Activated naive CD8-positive, alpha-beta T cell (primary cell): Measurements from ENCODE around the gene KCTD1.

ENCODE experiments used
- H3K27ac Mint-ChIP-seq: one replicate; pipeline ENCODE4 v1.8.0; 2021; ENCODE audit warnings: mixed read lengths
- H3K27me3 Mint-ChIP-seq: one replicate; pipeline ENCODE4 v1.8.0; 2021; ENCODE audit warnings: mixed read lengths
- H3K36me3 Mint-ChIP-seq: one replicate; pipeline ENCODE4 v1.8.0; 2021; ENCODE audit warnings: mixed read lengths
- H3K4me1 Mint-ChIP-seq: one replicate; pipeline ENCODE4 v1.8.0; 2021; ENCODE audit warnings: low read depth, mixed read lengths
- H3K4me3 Mint-ChIP-seq: one replicate; pipeline ENCODE4 v1.8.0; 2021; ENCODE audit warnings: mild to moderate bottlenecking, mixed read lengths
- H3K9me3 Mint-ChIP-seq: one replicate; pipeline ENCODE4 v1.8.0; 2021; ENCODE audit warnings: low read depth, mixed read lengths

Gene KCTD1

DNA sequence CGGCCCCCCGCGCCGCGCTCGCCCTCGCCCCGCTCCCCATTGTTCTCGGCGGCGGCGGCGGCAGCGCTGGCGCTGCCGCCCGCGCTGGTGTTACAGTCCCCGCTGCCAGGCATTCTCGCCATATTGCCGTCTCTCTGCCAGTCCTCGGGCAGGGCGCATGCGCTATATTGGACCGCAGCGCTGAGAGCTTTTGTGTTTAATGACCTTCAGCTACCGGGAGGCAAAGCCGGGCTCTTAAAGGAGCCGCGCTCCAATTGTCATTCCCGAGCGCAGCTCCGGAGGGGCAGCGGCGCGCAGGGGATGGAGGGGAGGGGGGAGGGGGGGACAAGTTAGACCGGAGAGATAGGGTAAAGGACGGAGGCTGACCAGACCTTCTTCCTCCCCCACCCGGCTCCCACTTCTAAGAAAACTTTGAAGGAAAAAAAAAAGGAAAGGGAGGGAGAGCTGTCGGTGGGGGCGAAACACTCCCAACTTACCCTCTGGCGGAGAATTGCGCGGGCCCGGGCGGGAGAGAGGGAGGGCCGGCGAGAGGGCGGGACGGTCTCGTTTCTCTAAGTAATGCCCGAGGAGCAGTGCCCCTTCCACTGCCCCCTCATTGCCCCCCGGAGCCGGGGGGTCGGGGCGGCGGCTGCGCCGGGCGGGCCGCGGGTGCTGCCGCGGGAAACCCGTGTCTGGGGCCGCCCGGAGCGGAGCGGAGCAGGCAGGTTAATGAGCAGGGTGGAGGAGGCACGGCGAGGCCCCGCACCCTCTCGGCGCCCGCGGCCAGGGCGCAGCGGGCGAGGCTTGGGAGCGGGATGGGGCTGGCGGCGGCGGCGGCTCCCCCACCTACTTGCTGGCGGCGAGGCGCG lies at the start of gene KCTD1:
KCTD1 (minus strand) TSS at position 139 of the 848 bp plus-strand sequence; CDS start at position 122, 17 bp downstream.
- no peaks in the 10 kb centered on the region for H3K36me3 Mint-ChIP-seq
- H3K27ac Mint-ChIP-seq, result no peak within 1 kb of the TSS
- H3K4me1 Mint-ChIP-seq, result peaks cover 45% of the 10 kb centered on the region
- peaks cover 21% of the 10 kb centered on the region for H3K27me3 Mint-ChIP-seq
- H3K9me3 Mint-ChIP-seq, result no peaks in the 10 kb centered on the region
- H3K4me3 Mint-ChIP-seq, result peak within 1 kb of the TSS; percentile 87

GRCh38 chr18:26593365-26594320 lies 45.3 kb upstream of the KCTD1 start:
- Mint-ChIP-seq H3K4me1 (no peaks in the 10 kb centered on the region), H3K36me3 (no peaks in the 10 kb centered on the region), H3K27ac (no peak overlapping the region), H3K9me3 (no peaks in the 10 kb centered on the region), H3K27me3 (peaks cover 7% of the 10 kb centered on the region), H3K4me3 (no peak overlapping the region)

GRCh38 chr18:26584745-26585144 lies 36.4 kb upstream of the KCTD1 start:
- H3K36me3 Mint-ChIP-seq, result no peaks in the 10 kb centered on the region
- H3K4me3 Mint-ChIP-seq, result no peak overlapping the region
- no peaks in the 10 kb centered on the region for H3K9me3 Mint-ChIP-seq
- peaks cover 4% of the 10 kb centered on the region for H3K27me3 Mint-ChIP-seq
- no peaks in the 10 kb centered on the region for H3K4me1 Mint-ChIP-seq
- H3K27ac Mint-ChIP-seq, result no peak overlapping the region

- H3K27me3 Mint-ChIP-seq, result peaks cover 26% of the 10 kb centered on the region
These were observed 31.7 kb upstream of the KCTD1 start for GRCh38 chr18:26579941-26580618.

GRCh38 chr18:26575865-26576217 lies 27.5 kb upstream of the KCTD1 start:
- H3K4me3 Mint-ChIP-seq, result peak overlapping the region; percentile 63
- H3K27ac Mint-ChIP-seq, result no peak overlapping the region
- peaks cover 31% of the 10 kb centered on the region for H3K27me3 Mint-ChIP-seq
- no peaks in the 10 kb centered on the region for H3K36me3 Mint-ChIP-seq
- H3K4me1 Mint-ChIP-seq, result peaks cover 11% of the 10 kb centered on the region
- no peaks in the 10 kb centered on the region for H3K9me3 Mint-ChIP-seq

More at GRCh38 chr18:26579941-26580618, 31.7 kb upstream of the KCTD1 start:
- Mint-ChIP-seq H3K36me3 (no peaks in the 10 kb centered on the region), H3K9me3 (no peaks in the 10 kb centered on the region), H3K4me3 (no peak overlapping the region), H3K27ac (no peak overlapping the region), H3K4me1 (peaks cover 9% of the 10 kb centered on the region)

DNA sequence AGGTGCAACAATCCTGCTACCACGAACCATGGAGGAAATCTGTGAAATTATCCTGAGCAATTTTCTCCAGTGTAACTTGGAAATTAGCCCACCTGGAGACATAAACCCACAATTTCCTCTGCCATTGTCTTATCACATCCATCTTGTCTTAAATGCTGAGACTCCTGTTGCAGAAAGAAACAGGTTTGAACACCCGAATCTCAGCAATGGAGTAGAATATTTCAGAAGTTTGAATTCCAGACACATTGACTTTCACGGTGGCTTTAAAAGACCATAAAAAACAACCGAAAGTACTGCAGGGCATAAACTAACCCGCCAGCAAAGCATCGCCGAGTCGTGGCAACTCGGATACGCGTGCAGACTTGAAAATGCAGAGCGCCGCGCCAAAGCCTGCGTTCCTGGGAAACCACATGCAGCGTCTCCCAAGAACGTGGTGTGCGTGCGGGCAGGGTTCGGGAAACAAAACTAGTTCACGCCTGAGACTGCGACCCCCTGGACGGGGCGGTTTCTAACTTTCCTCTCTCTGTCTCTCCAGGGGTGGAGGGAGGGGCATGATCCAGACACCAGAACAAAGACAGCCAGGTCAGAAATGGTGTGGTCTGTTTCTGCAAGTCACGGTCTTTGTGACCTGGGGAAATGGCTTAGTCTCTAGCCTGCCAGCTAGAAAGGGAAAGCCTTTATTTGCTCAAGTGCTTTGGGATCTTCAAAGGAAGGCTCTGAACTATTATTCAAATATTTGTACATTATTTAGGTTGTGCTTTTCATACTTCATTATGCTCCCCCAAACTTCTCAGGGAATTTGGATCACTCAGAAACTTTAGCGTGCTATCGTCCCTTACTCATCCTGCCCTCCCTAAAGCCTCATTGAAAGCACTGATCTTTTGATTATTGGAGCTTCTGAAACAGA lies 26.9 kb upstream of the KCTD1 start:
- peaks cover 31% of the 10 kb centered on the region for H3K27me3 Mint-ChIP-seq
- no peak overlapping the region for H3K27ac Mint-ChIP-seq
- peaks cover 11% of the 10 kb centered on the region for H3K4me1 Mint-ChIP-seq
- peak overlapping the region; percentile 63 for H3K4me3 Mint-ChIP-seq
- no peaks in the 10 kb centered on the region for H3K36me3 Mint-ChIP-seq
- no peaks in the 10 kb centered on the region for H3K9me3 Mint-ChIP-seq

DNA sequence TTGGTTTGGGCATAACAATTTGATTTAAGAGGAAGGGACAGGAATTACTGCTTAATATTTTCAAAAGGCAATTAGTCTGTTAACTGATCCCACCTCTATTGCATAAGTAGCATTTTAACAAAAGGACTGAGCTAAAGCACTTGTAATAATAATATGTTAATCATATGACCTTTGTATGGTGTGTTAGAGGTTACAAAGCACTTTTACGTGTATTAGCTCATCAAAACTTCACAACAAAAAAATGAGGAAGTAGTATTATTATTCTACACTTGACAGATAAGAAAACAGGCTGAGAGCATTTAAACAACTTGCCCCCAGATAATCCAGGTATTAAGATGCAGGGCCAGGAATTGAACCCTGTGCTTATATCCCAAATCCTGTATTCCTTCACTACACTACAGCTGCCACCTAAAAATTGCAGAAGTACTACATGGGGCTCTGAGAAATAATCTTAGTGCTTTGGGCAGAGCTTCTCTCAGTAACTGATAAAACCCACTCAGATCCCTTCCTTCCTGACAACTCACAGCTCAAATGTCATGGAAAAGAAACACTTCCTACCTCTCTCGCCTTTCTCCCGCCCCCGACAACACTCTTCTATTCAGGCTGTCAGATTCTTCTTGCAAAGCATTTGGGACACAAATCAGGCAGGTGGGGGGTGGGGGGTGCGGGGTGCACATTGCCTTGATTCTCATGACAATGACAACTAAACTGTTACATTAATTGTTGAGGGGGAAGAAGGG lies 20.7 kb upstream of the KCTD1 start:
- no peaks in the 10 kb centered on the region for H3K4me1 Mint-ChIP-seq
- H3K9me3 Mint-ChIP-seq, result no peaks in the 10 kb centered on the region

DNA sequence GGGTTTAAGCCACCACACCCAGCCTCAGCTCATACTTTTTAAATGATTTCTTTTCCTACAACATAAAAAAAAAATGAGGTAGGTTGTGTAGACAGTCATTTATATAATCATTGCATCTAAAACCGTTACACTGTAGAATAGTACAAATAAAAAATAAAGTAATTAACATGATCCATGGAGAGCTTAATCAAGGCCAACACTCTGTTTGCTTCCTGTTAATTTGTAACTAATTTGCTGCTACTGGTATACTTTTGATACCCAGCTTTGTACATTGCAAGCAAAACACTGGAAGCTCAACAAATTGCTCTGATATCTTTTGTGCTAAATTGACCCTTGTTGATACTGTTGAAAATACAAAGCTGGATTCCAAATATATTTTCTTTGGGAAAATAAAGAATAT lies 20.2 kb upstream of the KCTD1 start:
- no peaks in the 10 kb centered on the region for H3K9me3 Mint-ChIP-seq

More for the DNA sequence above, 20.7 kb upstream of the KCTD1 start:
- no peak overlapping the region for H3K27ac Mint-ChIP-seq
- H3K36me3 Mint-ChIP-seq, result no peaks in the 10 kb centered on the region
- peaks cover 9% of the 10 kb centered on the region for H3K27me3 Mint-ChIP-seq
- H3K4me3 Mint-ChIP-seq, result no peak overlapping the region

GRCh38 chr18:26566874-26567555 lies 18.7 kb upstream of the KCTD1 start:
- no peak overlapping the region for H3K4me3 Mint-ChIP-seq
- H3K27ac Mint-ChIP-seq, result no peak overlapping the region
- no peaks in the 10 kb centered on the region for H3K4me1 Mint-ChIP-seq
- H3K9me3 Mint-ChIP-seq, result no peaks in the 10 kb centered on the region
- H3K27me3 Mint-ChIP-seq, result peaks cover 7% of the 10 kb centered on the region
- H3K36me3 Mint-ChIP-seq, result no peaks in the 10 kb centered on the region

More for the DNA sequence above, 20.2 kb upstream of the KCTD1 start:
- no peak overlapping the region for H3K27ac Mint-ChIP-seq
- no peaks in the 10 kb centered on the region for H3K36me3 Mint-ChIP-seq
- peaks cover 9% of the 10 kb centered on the region for H3K27me3 Mint-ChIP-seq
- no peaks in the 10 kb centered on the region for H3K4me1 Mint-ChIP-seq
- H3K4me3 Mint-ChIP-seq, result no peak overlapping the region

DNA sequence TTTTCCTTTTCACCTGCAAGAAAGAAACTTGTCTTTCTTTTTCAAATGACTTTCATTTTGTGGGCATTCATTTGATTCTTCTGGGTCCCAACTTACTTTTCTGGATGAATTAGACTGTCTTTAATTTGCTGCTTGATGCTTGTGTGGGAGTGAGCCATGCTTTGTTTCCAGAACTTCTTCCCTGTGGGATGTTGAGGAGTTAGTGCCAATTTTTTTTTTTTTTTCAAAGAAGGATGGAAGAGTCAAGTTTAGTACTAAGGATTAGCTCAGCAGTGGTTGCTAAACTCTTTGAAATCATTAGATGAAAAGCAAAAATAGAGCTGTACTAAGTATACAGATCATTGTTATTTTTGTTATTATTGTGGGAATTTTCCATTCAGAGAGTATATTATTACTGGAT lies 17.2 kb upstream of the KCTD1 start:
- no peak overlapping the region for H3K4me3 Mint-ChIP-seq
- H3K36me3 Mint-ChIP-seq, result no peaks in the 10 kb centered on the region
- no peak overlapping the region for H3K27ac Mint-ChIP-seq
- no peaks in the 10 kb centered on the region for H3K4me1 Mint-ChIP-seq
- H3K27me3 Mint-ChIP-seq, result peaks cover 7% of the 10 kb centered on the region
- H3K9me3 Mint-ChIP-seq, result no peaks in the 10 kb centered on the region

GRCh38 chr18:26563024-26563423 lies 14.7 kb upstream of the KCTD1 start:
- H3K27ac Mint-ChIP-seq, result no peak overlapping the region
- peaks cover 7% of the 10 kb centered on the region for H3K27me3 Mint-ChIP-seq
- H3K4me3 Mint-ChIP-seq, result no peak overlapping the region
- H3K4me1 Mint-ChIP-seq, result no peaks in the 10 kb centered on the region
- no peaks in the 10 kb centered on the region for H3K9me3 Mint-ChIP-seq
- no peaks in the 10 kb centered on the region for H3K36me3 Mint-ChIP-seq

DNA sequence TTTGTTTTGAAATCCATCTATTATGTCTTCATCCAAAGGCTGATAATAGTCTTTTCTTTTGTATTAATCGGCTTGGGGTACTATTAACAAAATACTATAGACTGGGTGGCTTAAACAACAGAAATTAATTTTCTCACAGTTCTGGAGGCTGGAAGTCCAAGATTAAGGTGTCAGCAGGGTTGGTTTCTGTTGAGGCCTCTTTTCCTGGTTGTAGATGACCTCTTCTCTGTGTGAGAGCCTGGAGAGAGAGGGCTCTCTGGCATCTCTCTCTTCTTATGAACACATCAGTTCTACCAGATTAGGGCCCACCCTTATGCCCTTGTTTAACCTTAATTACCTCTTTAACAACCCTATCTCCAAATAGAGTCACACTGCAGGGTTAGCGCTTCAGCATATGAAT lies 14.2 kb upstream of the KCTD1 start:
- Mint-ChIP-seq H3K4me3 (no peak overlapping the region), H3K27me3 (peaks cover 4% of the 10 kb centered on the region), H3K36me3 (no peaks in the 10 kb centered on the region), H3K27ac (no peak overlapping the region), H3K4me1 (no peaks in the 10 kb centered on the region), H3K9me3 (no peaks in the 10 kb centered on the region)

DNA sequence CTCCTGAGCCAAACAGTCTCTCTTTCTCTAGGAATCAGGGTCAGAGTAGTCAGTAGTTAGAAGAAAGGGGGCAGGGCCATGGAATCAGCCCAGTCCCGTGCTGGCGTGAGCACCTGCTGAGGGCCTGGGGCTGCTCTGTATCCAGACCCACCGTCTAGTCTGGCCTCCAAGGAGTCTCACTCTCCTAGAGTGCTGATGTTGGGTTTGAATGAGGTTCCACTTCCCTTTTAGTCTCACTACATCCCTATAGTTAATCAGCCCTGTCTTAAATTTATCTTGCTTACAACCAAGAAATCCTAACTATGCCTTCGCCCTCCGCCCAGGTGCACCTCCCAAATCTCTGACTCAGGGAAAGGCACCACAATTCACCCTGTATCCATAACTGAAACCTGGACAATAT lies 13.4 kb upstream of the KCTD1 start:
- Mint-ChIP-seq H3K4me1 (no peaks in the 10 kb centered on the region), H3K4me3 (no peak overlapping the region), H3K27ac (no peak overlapping the region), H3K27me3 (peaks cover 4% of the 10 kb centered on the region), H3K9me3 (no peaks in the 10 kb centered on the region), H3K36me3 (no peaks in the 10 kb centered on the region)
